HG03342 (cell line): ENCODE data around the gene SLC12A5.

ENCODE experiments used
- ATAC-seq: cut with Tn5 transposase; IDR thresholded peaks from one replicate; pipeline ENCODE4 v1.9.1; 2021; ENCODE audit warnings: mild to moderate bottlenecking, moderate library complexity; ENCODE audit not compliant: unreplicated experiment

Gene SLC12A5

GRCh38 chr20:46025376-46025783 is 3.6 kb upstream of the SLC12A5 start:
- no peak for ATAC-seq

GRCh38 chr20:46027245-46027853 is 1.7 kb upstream of the SLC12A5 start:
- no peak for ATAC-seq

GRCh38 chr20:46028110-46028509 is 905 bp upstream of the SLC12A5 start:
- no peak for ATAC-seq

GRCh38 chr20:46030284-46031013 is 1.4 kb downstream of the SLC12A5 start:
- no peak for ATAC-seq

- ATAC-seq, result no peak
Observed at GRCh38 chr20:46031014-46031569, 2.1 kb downstream of the SLC12A5 start.

- no peak for ATAC-seq
Observed at GRCh38 chr20:46031701-46032254, 2.8 kb downstream of the SLC12A5 start.

- no peak for ATAC-seq
Observed at GRCh38 chr20:46034039-46034438, 5.0 kb downstream of the SLC12A5 start.

- no peak for ATAC-seq
Observed at GRCh38 chr20:46035253-46035652, 6.2 kb downstream of the SLC12A5 start.

- no peak for ATAC-seq
Observed at GRCh38 chr20:46035713-46036112, 6.7 kb downstream of the SLC12A5 start.

GRCh38 chr20:46036370-46036769 is 7.4 kb downstream of the SLC12A5 start:
- no peak for ATAC-seq

- ATAC-seq, result no peak
Observed at GRCh38 chr20:46037036-46037435, 8.0 kb downstream of the SLC12A5 start.

- ATAC-seq, result no peak
Observed at GRCh38 chr20:46040902-46041535, 12.0 kb downstream of the SLC12A5 start.

- no peak for ATAC-seq
Observed at GRCh38 chr20:46043556-46043955, 14.5 kb downstream of the SLC12A5 start.

GRCh38 chr20:46044896-46045295 is 15.9 kb downstream of the SLC12A5 start:
- ATAC-seq, result no peak

GRCh38 chr20:46046588-46047310 is 17.7 kb downstream of the SLC12A5 start:
- ATAC-seq, result no peak

GRCh38 chr20:46047821-46048220 is 18.8 kb downstream of the SLC12A5 start:
- no peak for ATAC-seq

GRCh38 chr20:46049190-46049589 is 20.2 kb downstream of the SLC12A5 start:
- ATAC-seq, result no peak

GRCh38 chr20:46049815-46050214 is 20.8 kb downstream of the SLC12A5 start:
- no peak for ATAC-seq

- ATAC-seq, result no peak
Observed at GRCh38 chr20:46050444-46050843, 21.4 kb downstream of the SLC12A5 start.

- no peak for ATAC-seq
Observed at GRCh38 chr20:46050885-46051284, 21.9 kb downstream of the SLC12A5 start.
